HepG2 (cell line): ENCODE measurements around the gene TMEM121. TPM values are rescaled to one million over a fixed set of nuclear protein-coding genes. Genes with fewer than 3 reads are reported as not detected.

Experiments
- CEBPB ChIP-seq: IDR thresholded peaks from 2 replicates; pipeline ENCODE4 v1.6.1; 2011; ENCODE audit warnings: low read depth, low read length, improper control_type of control experiment, borderline replicate concordance
- DMAP1 ChIP-seq: IDR thresholded peaks from 2 replicates; pipeline ENCODE4 v1.6.1; 2016
- DR1 ChIP-seq: sonication (generic); formaldehyde crosslinking; IDR thresholded peaks from 2 replicates; pipeline ENCODE4 v1.8.0; 2021; ENCODE audit warnings: mild to moderate bottlenecking, missing genetic modification reagents, inconsistent platforms
- EEA1 ChIP-seq: sonication (generic); formaldehyde crosslinking; IDR thresholded peaks from 2 replicates; pipeline ENCODE4 v1.5.1; 2020; ENCODE audit warnings: mild to moderate bottlenecking, missing genetic modification reagents, borderline replicate concordance
- FLYWCH1 ChIP-seq: sonication (generic); formaldehyde crosslinking; IDR thresholded peaks from 2 replicates; pipeline ENCODE4 v1.8.1; 2023; ENCODE audit warnings: mild to moderate bottlenecking, missing genetic modification reagents
- HDAC2 ChIP-seq: sonication (generic); formaldehyde crosslinking; IDR thresholded peaks from 2 replicates; pipeline ENCODE4 v1.4.0; 2020; ENCODE audit warnings: missing genetic modification reagents
- KAT7 ChIP-seq: IDR thresholded peaks from 2 replicates; pipeline ENCODE4 v1.6.1; 2018; ENCODE audit warnings: borderline replicate concordance, missing compliant biosample characterization
- MXI1 ChIP-seq: IDR thresholded peaks from 3 replicates; pipeline ENCODE4 v1.6.1; 2012; ENCODE audit warnings: low read depth, low read length, inconsistent platforms, borderline replicate concordance
- PAWR ChIP-seq: sonication (generic); formaldehyde crosslinking; IDR thresholded peaks from 2 replicates; pipeline ENCODE4 v1.4.0; 2020; ENCODE audit warnings: missing genetic modification reagents, mild to moderate bottlenecking, borderline replicate concordance
- POLR2AphosphoS2 ChIP-seq: IDR thresholded peaks from 2 replicates; pipeline ENCODE4 v1.6.1; 2011; ENCODE audit warnings: low read depth, low read length, improper control_type of control experiment
- RFX5 ChIP-seq: IDR thresholded peaks from 2 replicates; pipeline ENCODE4 v1.6.1; 2011; ENCODE audit warnings: low read depth, low read length, improper control_type of control experiment
- SNAI1 ChIP-seq: sonication (generic); formaldehyde crosslinking; IDR thresholded peaks from 2 replicates; pipeline ENCODE4 v1.5.0; 2020; ENCODE audit warnings: mild to moderate bottlenecking, missing genetic modification reagents, borderline replicate concordance
- TBX2 ChIP-seq: sonication (generic); formaldehyde crosslinking; IDR thresholded peaks from 2 replicates; pipeline ENCODE4 v1.5.0; 2020; ENCODE audit warnings: missing genetic modification reagents, mild to moderate bottlenecking, borderline replicate concordance
- WIZ ChIP-seq: sonication (generic); formaldehyde crosslinking; IDR thresholded peaks from 2 replicates; pipeline ENCODE4 v1.5.1; 2020; ENCODE audit warnings: mild to moderate bottlenecking, missing genetic modification reagents
- ZNF432 ChIP-seq: sonication (generic); formaldehyde crosslinking; IDR thresholded peaks from 2 replicates; pipeline ENCODE4 v1.5.0; 2020; ENCODE audit warnings: missing genetic modification reagents, mild to moderate bottlenecking, borderline replicate concordance
- ZNF605 ChIP-seq: sonication (generic); formaldehyde crosslinking; IDR thresholded peaks from 2 replicates; pipeline ENCODE4 v1.8.0; 2022; ENCODE audit warnings: mild to moderate bottlenecking, missing genetic modification reagents
- ZNF766 ChIP-seq: sonication (generic); formaldehyde crosslinking; IDR thresholded peaks from 2 replicates; pipeline ENCODE4 v1.5.0; 2020; ENCODE audit warnings: missing genetic modification reagents, borderline replicate concordance
- polyA plus RNA-seq, 8 experiments: library from polyadenylated mRNA; depleted of rRNA in 3 of 8; stranded (reverse) in 7 of 8; unstranded in 1 of 8; fragments of >200 nt; fragmentation: Illumina TruSeq in 4 of 8; extraction: Trizol in 4 of 8; gene quantifications; 2 replicates each; pipeline versions ENCODE4 v1.2.1 to v1.2.3, GENCODE V29; 2011 to 2016; ENCODE audit warnings: low read depth in 4 of 8, missing spikeins in 1 of 8, mixed read lengths in 1 of 8; ENCODE audit not compliant: insufficient read depth in 1 of 8
- total RNA-seq, 5 experiments: library from RNA; depleted of rRNA; stranded (reverse); fragments of >200 nt; fragmentation: Illumina TruSeq; extraction: Trizol; gene quantifications; 2 replicates each; pipeline ENCODE4 v1.2.3, GENCODE V29; 2016; ENCODE audit warnings: low read depth in 1 of 5
- TF ChIP-seq, protein P1 (sequence below): sonication (generic); formaldehyde crosslinking; IDR thresholded peaks from 2 replicates; pipeline ENCODE4 v1.5.0; 2020; ENCODE audit warnings: mild to moderate bottlenecking, missing genetic modification reagents
- TF ChIP-seq, protein P2 (sequence below): sonication (generic); formaldehyde crosslinking; IDR thresholded peaks from 2 replicates; pipeline ENCODE4 v1.8.0; 2022; ENCODE audit warnings: mild to moderate bottlenecking, missing genetic modification reagents
- TF ChIP-seq, protein P3 (sequence below): sonication (generic); formaldehyde crosslinking; IDR thresholded peaks from 2 replicates; pipeline ENCODE4; 2020; ENCODE audit warnings: missing genetic modification reagents, mild to moderate bottlenecking, borderline replicate concordance
- TF ChIP-seq, protein P4 (sequence below): sonication (generic); formaldehyde crosslinking; IDR thresholded peaks from 2 replicates; pipeline ENCODE4 v1.8.1; 2023; ENCODE audit warnings: mild to moderate bottlenecking, moderate library complexity, missing genetic modification reagents

TMEM121 gene
- total and polyA plus RNA-seq, 2 of the 13 experiments (the other 11 are each of a cell fraction or from before 2014, with no cell fraction given): 6.6 to 19.0 TPM

DNA sequence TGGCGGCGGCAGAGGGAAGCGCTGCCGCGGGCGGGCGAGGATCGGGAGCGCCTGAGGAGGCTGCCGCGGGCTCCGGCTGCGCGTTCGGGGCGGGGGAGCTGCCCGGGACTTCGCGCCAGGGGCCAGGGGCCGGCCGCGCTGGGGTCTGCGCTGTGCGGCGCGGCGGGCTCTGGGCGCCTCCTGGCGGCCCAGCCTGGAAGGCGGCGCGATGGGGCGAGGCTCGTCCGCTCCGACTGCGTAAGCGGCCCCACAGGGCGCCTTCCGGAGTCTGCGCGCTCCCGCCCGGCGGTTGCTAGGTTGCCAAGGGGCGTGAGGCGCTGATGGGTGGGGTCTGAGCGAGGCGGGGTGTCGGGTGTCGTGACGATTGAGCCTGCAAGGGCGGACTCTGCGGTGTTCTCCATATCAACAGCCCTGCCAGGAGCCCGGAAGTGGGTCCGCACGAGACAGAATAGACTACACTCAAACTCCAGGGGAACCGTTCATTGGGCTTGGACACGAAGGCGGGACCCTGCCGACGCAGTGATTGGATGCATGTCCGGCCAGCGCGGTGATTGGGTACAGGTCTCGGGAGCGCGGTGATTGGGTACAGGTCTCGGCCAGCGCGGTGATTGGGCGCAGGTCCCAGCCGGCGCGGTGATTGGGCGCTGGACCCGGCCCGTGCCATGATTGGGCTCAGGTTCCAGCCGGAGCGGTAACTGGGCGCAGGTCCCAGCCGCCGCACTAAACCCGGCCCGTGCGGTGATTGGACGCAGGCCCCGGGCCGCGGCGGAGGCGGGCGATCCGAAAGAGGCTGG is 35.6 kb upstream of the TMEM121 start, which contains the start of gene TEDC1 (continued):
- TF ChIP-seq, protein P1, sequence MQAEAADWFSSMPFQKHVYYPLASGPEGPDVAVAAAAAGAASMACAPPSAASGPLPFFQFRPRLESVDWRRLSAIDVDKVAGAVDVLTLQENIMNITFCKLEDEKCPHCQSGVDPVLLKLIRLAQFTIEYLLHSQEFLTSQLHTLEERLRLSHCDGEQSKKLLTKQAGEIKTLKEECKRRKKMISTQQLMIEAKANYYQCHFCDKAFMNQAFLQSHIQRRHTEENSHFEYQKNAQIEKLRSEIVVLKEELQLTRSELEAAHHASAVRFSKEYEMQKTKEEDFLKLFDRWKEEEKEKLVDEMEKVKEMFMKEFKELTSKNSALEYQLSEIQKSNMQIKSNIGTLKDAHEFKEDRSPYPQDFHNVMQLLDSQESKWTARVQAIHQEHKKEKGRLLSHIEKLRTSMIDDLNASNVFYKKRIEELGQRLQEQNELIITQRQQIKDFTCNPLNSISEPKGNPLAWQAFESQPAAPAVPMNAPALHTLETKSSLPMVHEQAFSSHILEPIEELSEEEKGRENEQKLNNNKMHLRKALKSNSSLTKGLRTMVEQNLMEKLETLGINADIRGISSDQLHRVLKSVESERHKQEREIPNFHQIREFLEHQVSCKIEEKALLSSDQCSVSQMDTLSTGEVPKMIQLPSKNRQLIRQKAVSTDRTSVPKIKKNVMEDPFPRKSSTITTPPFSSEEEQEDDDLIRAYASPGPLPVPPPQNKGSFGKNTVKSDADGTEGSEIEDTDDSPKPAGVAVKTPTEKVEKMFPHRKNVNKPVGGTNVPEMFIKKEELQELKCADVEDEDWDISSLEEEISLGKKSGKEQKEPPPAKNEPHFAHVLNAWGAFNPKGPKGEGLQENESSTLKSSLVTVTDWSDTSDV (CRISPR knock-in tag): no peak
- TF ChIP-seq EEA1: no peak
- TF ChIP-seq, protein P2, sequence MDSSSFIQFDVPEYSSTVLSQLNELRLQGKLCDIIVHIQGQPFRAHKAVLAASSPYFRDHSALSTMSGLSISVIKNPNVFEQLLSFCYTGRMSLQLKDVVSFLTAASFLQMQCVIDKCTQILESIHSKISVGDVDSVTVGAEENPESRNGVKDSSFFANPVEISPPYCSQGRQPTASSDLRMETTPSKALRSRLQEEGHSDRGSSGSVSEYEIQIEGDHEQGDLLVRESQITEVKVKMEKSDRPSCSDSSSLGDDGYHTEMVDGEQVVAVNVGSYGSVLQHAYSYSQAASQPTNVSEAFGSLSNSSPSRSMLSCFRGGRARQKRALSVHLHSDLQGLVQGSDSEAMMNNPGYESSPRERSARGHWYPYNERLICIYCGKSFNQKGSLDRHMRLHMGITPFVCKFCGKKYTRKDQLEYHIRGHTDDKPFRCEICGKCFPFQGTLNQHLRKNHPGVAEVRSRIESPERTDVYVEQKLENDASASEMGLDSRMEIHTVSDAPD: peak; percentile 75
- TF ChIP-seq PAWR (CRISPR knock-in tag): no peak
- TF ChIP-seq SNAI1: no peak
- TF ChIP-seq POLR2AphosphoS2: no peak
- TF ChIP-seq WIZ (CRISPR knock-in tag): 0 out of 2 replicates have a peak, but pooled peaks have one; percentile 23
- TF ChIP-seq ZNF766: peak; percentile 43
- TF ChIP-seq KAT7 (CRISPR knock-in tag): peak; percentile 51; the same call in 1 of the 2 replicates
- TF ChIP-seq, protein P3, sequence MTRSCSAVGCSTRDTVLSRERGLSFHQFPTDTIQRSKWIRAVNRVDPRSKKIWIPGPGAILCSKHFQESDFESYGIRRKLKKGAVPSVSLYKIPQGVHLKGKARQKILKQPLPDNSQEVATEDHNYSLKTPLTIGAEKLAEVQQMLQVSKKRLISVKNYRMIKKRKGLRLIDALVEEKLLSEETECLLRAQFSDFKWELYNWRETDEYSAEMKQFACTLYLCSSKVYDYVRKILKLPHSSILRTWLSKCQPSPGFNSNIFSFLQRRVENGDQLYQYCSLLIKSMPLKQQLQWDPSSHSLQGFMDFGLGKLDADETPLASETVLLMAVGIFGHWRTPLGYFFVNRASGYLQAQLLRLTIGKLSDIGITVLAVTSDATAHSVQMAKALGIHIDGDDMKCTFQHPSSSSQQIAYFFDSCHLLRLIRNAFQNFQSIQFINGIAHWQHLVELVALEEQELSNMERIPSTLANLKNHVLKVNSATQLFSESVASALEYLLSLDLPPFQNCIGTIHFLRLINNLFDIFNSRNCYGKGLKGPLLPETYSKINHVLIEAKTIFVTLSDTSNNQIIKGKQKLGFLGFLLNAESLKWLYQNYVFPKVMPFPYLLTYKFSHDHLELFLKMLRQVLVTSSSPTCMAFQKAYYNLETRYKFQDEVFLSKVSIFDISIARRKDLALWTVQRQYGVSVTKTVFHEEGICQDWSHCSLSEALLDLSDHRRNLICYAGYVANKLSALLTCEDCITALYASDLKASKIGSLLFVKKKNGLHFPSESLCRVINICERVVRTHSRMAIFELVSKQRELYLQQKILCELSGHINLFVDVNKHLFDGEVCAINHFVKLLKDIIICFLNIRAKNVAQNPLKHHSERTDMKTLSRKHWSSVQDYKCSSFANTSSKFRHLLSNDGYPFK (CRISPR knock-in tag): peak; percentile 45; the same call in 1 of the 2 replicates
- TF ChIP-seq DMAP1: 0 out of 2 replicates have a peak, but pooled peaks have one; percentile 18
- peak; percentile 92 for TF ChIP-seq TBX2
- peak; percentile 21; the same call in 1 of the 2 replicates for TF ChIP-seq CEBPB
- TF ChIP-seq FLYWCH1 (CRISPR knock-in tag): peak; percentile 95; the same call in 1 of the 2 replicates
- 0 out of 2 replicates have a peak, but pooled peaks have one; percentile 44 for TF ChIP-seq ZNF605 (CRISPR knock-in tag)
- TF ChIP-seq, protein P4, sequence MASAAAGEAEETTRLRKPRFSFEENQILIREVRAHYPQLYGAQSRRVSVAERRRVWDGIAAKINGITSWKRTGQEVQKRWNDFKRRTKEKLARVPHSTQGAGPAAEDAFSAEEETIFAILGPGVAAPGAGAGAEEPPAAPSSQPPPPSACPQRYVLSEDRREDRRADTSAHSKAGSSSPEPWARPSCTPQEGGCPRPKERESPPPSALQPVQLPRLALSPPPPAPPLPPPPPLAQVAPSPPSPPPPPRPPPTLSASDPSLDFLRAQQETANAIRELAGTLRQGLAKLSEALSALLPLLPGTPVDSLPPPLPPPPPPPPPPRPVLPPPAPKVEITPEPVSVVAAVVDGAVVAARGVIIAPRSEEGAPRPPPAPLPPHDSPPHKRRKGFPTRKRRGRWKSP (CRISPR knock-in tag): peak; percentile 93
- TF ChIP-seq HDAC2: peak; percentile 26; the same call in 1 of the 2 replicates
- peak; percentile 61 for TF ChIP-seq RFX5
- TF ChIP-seq DR1 (CRISPR knock-in tag): peak; percentile 78
- no peak for TF ChIP-seq ZNF432
- TF ChIP-seq MXI1: peak; percentile 96
